Stimulated activated CD4-positive, alpha-beta T cell treated with anti-CD3 and anti-CD28 coated beads, Interleukin-15, amount 100 ng/mL, for 1 hour (primary cell): ENCODE results near the gene TFF3.

Source experiments
- DNase-seq, 2 donors: peaks; one replicate each; pipeline ENCODE4 v3.0.0-alpha.2; 2020; ENCODE audit warnings: low read depth in 1 of 2, low spot score in 1 of 2

TFF3 gene

GRCh38 chr21:42291003-42291750 lies 24.0 kb downstream of the TFF3 start:
- DNase-seq: no peak

DNA sequence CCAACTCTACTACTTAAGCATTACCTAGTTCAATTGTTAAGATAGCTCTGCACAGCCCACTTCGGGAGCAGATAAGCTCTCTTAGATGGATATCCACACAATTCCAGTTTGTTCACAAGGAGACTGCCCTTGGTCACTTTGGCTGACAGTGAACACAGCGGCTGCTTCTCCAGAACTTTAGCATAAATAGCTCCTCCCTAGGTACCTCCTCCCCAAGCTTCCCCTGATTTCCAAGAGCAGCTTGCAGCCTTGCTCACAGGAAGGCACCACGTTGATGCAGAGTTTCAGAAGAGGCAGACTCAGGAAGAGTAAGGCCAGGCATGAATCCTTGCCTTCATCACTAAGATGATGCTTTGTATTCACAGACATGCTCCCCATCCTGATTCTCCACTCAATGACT lies 24.7 kb downstream of the TFF3 start:
- no peak for DNase-seq

GRCh38 chr21:42289926-42290325 lies 25.3 kb downstream of the TFF3 start:
- no peak for DNase-seq

GRCh38 chr21:42288962-42289361 lies 26.2 kb downstream of the TFF3 start:
- DNase-seq: no peak

DNA sequence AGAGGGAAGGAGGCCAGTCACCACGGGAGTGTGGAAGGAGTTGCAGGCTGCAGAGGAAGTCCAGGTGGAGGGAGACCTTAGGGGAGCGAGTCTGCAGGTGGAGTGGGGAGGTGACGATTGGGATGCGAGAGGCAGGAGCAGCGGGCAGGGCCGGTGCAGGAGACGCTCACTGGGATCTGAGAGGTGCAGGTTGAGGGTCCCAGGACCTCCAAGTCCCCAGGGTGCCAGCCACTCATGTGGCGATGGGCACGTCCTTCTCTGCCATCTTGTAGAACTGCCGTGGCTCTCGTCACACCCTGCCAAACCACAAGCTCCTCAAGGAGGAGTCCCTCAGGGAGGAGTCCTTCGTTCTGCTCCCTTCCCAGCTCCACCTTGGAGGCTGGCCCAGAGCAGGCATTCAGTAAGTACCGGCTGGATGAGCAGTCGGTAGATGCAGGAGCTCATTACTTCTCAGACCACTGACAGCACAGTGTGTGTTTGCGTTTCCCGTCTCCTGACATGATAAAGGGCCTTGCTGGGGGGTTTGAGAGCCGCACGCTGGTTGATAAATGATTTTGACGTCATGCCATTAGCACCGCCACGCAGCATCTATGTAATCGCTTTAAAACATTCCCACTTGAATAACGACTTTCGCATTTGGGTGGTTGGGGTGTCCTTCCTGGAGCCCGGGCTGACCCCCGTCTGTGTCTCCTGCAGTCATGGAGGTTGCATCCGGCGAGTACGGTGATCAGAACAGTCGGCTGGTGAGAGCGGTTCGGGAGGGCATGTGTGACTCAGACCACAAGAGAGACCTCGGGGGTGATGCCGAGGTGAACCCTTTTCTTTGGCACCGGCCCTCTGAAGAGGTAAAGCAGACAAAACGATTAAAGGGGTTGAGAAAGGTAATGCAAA lies 27.8 kb downstream of the TFF3 start:
- DNase-seq: no peak

- no peak for DNase-seq
These were observed 28.8 kb downstream of the TFF3 start for GRCh38 chr21:42286416-42286815.

DNA sequence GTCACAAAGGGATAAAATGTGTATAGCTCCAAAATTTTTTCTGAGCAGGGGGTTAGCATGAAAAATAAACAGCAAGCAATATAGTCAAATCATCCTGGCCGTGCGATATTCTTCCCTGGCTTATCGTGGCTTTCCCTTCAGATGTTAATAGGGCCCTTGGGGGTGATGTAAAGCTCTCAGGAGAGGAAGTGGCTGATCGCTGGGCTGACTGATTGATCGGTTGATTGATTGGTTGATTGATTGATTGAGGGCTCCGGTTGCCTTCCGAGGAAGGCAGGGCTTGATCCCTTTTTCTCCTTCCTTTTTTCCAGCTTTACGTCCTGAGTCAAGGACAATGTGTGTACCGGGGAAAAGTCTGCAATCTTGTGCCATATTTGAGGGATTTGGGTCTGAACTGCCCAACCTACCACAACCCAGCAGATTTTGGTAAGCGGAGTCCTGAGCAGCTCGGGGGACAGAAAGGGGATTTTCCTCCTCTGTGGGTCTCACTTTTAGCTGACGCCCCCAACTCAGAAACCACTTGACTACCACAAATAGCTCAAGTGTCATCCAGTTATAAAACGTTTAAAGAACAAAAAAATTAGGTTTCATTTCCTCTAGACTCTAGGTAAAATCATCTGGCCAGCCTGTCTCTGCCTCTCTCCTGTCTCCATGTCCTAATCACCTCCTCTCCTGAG lies 29.5 kb downstream of the TFF3 start:
- DNase-seq: no peak

DNA sequence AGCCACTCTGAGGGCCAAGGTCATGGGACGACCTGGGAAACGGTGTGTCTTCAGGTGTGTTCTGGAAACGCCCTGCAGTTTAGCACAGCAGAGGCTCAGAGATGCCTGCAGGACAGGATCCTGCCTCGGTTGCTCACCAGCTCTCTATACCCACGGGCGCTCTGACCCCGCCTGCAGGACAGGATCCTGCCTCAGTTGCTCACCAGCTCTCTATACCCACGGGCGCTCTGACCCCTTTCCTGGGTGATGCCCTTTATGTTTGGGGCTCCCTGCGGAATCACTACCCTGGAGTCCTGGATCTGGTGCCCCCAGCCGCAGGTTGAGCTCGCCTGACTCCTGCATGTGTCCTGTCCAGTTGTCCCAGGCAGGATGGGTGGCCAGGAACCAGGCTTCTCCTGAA lies 32.5 kb downstream of the TFF3 start:
- DNase-seq: no peak

DNA sequence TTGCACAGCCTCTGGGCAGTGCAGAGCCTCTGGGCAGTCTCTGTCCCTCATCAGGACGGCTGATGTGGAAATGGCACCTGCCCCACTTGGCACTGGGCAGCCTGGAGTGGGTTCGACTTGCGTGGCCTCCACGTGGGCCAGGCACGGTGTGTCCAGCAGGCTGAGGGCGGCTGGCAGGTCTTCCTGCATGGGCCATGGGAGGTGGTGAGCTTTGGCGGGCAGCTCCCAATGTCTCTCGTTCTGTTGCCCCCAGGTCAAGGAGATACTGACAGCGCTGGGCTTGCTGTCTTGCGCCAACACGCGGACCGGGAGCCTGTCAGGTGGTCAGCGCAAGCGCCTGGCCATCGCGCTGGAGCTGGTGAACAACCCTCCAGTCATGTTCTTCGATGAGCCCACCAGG lies 33.2 kb downstream of the TFF3 start:
- no peak for DNase-seq

DNA sequence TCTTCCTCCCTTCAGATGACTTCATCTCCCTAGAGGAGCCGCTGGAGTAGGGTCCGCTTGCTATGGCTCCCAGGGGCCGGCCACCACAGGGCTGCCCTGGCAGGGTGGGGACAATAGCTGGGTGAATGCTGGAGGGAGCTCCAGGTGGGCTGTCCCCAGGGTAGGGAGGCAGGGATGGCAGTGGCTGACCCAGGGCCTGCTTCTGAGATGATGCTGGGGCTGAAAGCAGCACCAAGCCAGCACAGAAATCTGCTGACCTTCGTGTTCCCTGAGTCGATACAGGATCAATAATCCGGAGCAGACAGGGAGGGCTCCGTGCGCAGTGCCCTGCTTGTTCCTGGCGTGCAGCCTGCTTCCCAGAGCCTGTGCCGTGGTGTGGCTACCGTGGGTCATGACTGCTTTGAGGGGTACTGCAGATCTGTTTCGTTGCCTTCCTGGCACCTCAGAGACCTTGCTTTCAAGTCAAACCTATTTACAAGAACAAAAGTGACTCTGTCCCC lies 34.0 kb downstream of the TFF3 start:
- no peak for DNase-seq

- DNase-seq: no peak
These were observed 34.6 kb downstream of the TFF3 start for GRCh38 chr21:42280356-42281180.

DNA sequence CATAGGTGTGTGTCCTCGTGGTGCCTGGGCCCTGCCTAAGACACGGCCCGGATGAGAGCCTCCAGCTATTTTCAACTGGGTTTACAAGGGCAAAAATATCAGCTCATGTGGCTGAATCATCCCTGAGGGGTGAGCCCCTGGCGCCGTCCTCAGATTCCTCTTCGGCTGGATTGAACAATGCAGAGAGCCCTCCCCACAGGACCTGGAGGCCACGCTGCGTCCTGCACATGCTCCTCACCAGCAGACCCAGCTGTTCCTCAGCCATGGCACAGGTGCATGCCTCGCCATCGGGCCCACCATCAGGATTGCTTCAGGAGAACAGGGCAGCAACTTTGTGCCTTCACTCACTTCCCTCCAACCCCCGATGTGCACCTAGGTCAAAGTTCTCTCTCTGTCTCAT lies 35.3 kb downstream of the TFF3 start:
- DNase-seq: no peak

DNA sequence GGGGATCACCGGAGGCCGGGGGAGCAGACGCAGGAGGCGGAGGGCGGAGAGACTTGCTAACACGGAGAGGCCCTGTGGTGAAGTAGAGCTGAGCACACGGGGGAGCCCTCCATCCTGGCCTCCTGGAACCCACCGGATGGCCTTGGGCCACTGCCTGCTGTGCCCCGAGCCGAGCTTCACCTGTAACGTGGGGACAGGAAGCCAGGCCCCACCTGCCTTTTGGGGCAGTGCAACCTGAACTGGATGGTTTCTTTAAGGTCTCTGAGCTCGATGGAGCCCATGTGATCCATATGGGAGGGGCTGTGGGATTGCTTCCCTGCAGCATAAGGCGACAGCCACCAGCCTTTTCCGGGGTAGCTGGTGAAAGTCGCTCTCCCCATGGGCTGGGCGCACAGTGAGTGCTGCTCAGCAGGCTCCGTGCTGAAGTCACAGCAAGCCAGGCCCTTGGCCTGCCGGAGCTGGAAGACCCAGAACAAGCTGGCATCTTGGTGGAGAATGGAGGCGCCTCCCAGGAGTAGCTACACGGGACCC lies 35.8 kb downstream of the TFF3 start:
- DNase-seq: no peak

- no peak for DNase-seq
These were observed 36.6 kb downstream of the TFF3 start for GRCh38 chr21:42278451-42279149.

DNA sequence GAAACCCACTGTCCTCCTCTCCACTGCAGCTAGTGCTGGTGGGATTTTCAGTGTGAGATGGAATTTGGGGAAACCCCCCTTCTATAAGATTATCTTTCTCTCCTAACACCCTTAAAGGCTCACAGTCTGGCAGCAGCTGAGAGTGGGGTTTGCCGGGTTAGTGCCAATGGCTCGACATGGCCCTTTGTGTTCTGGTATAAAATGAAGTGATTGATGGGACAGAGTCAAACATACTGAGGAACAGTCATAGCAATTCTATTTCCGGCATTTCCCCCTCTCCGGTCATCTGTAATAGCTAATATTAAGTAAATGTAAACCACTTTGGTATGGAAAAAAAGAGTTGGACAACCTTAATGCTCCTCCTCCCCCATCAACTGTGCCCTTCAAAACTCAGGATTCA lies 37.6 kb downstream of the TFF3 start:
- DNase-seq: no peak

- DNase-seq: no peak
These were observed 38.6 kb downstream of the TFF3 start for GRCh38 chr21:42276526-42277154.

GRCh38 chr21:42276076-42276475 lies 39.1 kb downstream of the TFF3 start:
- DNase-seq: no peak

- DNase-seq: no peak
These were observed 42.1 kb downstream of the TFF3 start for GRCh38 chr21:42272984-42273600.
